T-helper 2 cell (primary cell): ENCODE results near the gene UGT2B28.
"Not testable (repeated sequence)": the region's sequence is repeated elsewhere in the genome, so short reads cannot be mapped to it uniquely, and the experiment has no call there.

Experiments
- DNase-seq, 5 experiments: peaks; one replicate each; pipeline versions ENCODE4 v3.0.0 to v3.0.0-alpha.2; 2012 to 2022

The UGT2B28 gene

GRCh38 chr4:69343558-69344420, 63.5 kb downstream of the UGT2B28 start:
- not testable (repeated sequence) for DNase-seq
